K562 (cell line): Measurements from ENCODE around the gene KNDC1. TPM values are rescaled to one million over a fixed set of nuclear protein-coding genes. Genes with fewer than 3 reads are reported as not detected.

Experiments used
- ATAC-seq: fragments of 200-7000 bp; cut with Tn5 transposase; 3 replicates; pipeline ENCODE4 v1.9.1; 2020; ENCODE audit warnings: moderate library complexity
- BruUV-seq: library from RNA; stranded (reverse); fragments of 400-500 nt; replicated peaks from 2 replicates; lab custom pipeline; 2021; lab: Mats Ljungman, UMichigan
- CTCF ChIA-PET: fragments of 300-600 bp; formaldehyde crosslinking; extraction: SDS; loops from one replicate; lab custom pipeline; 2021; ENCODE audit warnings: low intra/inter-chr PET ratio; lab: Yijun Ruan, JAX
- POLR2A ChIA-PET: fragments of 300-600, 350-650 bp; sonication (Branson Sonifier 250); formaldehyde crosslinking; extraction: SDS; loops from one replicate; lab custom pipeline; 2021; ENCODE audit warnings: antibody characterized with exemption, inconsistent platforms; lab: Yijun Ruan, JAX
- DNase-seq, 4 experiments: peaks; one replicate each; pipeline versions ENCODE4 v3.0.0 to v3.0.0-alpha.2; 2011 to 2018; ENCODE audit warnings: low spot score in 3 of 4, mixed read lengths in 3 of 4; ENCODE audit errors: extremely low read depth in 1 of 4
- FAIRE-seq: peaks from 2 replicates; lab custom pipeline; 2011; peaks lifted over from hg19 to GRCh38; lab: Jason Lieb, UNC
- H2AFZ ChIP-seq: 2 replicates; pipeline ENCODE4 v1.6.0; 2011; ENCODE audit warnings: low read depth, low read length, control low read depth, inconsistent platforms
- H3K27ac ChIP-seq: fragments of 200-600 bp; 3 replicates; pipeline ENCODE4 v1.8.0; 2011; ENCODE audit warnings: low read depth, mild to moderate bottlenecking, control low read depth, inconsistent platforms, low read length, moderate library complexity, mixed read lengths; ENCODE audit errors: extremely low read depth
- H3K27me3 ChIP-seq, 2 experiments: fragments of 300-600 bp in 1 of 2; 2 replicates in 1 of 2; 3 replicates in 1 of 2; pipeline versions ENCODE4 v1.6.0 to v1.8.0; 2011; ENCODE audit warnings: inconsistent platforms in 2 of 2, low read length in 2 of 2, mild to moderate bottlenecking in 1 of 2, mixed read lengths in 1 of 2, moderate library complexity in 1 of 2; ENCODE audit not compliant: control insufficient read depth in 2 of 2, insufficient read depth in 2 of 2
- H3K36me3 ChIP-seq: fragments of 300-600 bp; 3 replicates; pipeline ENCODE4 v1.8.0; 2011; ENCODE audit warnings: mild to moderate bottlenecking, low read length, inconsistent platforms; ENCODE audit not compliant: control insufficient read depth, insufficient read depth
- H3K4me1 ChIP-seq, 2 experiments: fragments of 200-600 bp in 1 of 2; replicated peaks in 1 of 2; 2 replicates in 1 of 2; 3 replicates in 1 of 2; pipeline versions ENCODE4 v1.5.1 to v1.8.0; 2011; ENCODE audit warnings: inconsistent platforms in 2 of 2, low read length in 2 of 2, mild to moderate bottlenecking in 1 of 2, mixed read lengths in 1 of 2, moderate library complexity in 1 of 2; ENCODE audit not compliant: control insufficient read depth in 2 of 2, insufficient read depth in 2 of 2
- H3K4me2 ChIP-seq: 2 replicates; pipeline ENCODE4 v1.6.1; 2011; ENCODE audit warnings: low read length, control low read depth, inconsistent platforms, mixed read lengths; ENCODE audit not compliant: insufficient read depth
- H3K4me3 ChIP-seq: fragments of 200-600 bp; sonication (generic), shearing (Covaris generic); 2 replicates; pipeline ENCODE4 v1.5.1; 2016; ENCODE audit warnings: control low read depth, inconsistent platforms
- H3K79me2 ChIP-seq: fragments of 200-600 bp; 3 replicates; pipeline ENCODE4 v1.8.0; 2011; ENCODE audit warnings: low read length, inconsistent platforms; ENCODE audit not compliant: control insufficient read depth, insufficient read depth
- H3K9ac ChIP-seq, 2 experiments: 2 replicates each; pipeline versions ENCODE4 v1.6.0 to v1.6.1; 2011; ENCODE audit warnings: low read depth in 2 of 2, low read length in 2 of 2, control low read depth in 1 of 2, inconsistent platforms in 1 of 2, mild to moderate bottlenecking in 1 of 2, mixed read lengths in 1 of 2; ENCODE audit not compliant: insufficient read depth in 1 of 2
- H3K9me1 ChIP-seq: one replicate; pipeline ENCODE4 v1.6.0; 2011; ENCODE audit warnings: inconsistent platforms, mild to moderate bottlenecking, low read length, moderate library complexity; ENCODE audit not compliant: control insufficient read depth, insufficient read depth
- H3K9me3 ChIP-seq: replicated peaks from 2 replicates; pipeline ENCODE4 v1.5.1; 2011; ENCODE audit warnings: low read depth, low read length, inconsistent platforms; ENCODE audit not compliant: control insufficient read depth, insufficient read depth
- H4K20me1 ChIP-seq: replicated peaks from 2 replicates; pipeline ENCODE4 v1.6.1; 2011; ENCODE audit warnings: low read length, inconsistent platforms, mixed read lengths; ENCODE audit not compliant: control insufficient read depth, insufficient read depth
- DIDO1 ChIP-seq: fragments of 450-650 bp; IDR thresholded peaks from 2 replicates; pipeline ENCODE4 v1.6.1; 2016; ENCODE audit warnings: low read depth, missing biosample characterization, missing genetic modification characterization
- FOXM1 ChIP-seq, 2 experiments: fragments of 450-650 bp in 1 of 2; sonication (generic) in 1 of 2; formaldehyde crosslinking in 1 of 2; IDR thresholded peaks; 2 replicates each; pipeline versions ENCODE4 v1.6.1 to v1.9.0; 2017 to 2022; ENCODE audit warnings: low read depth in 2 of 2, mild to moderate bottlenecking in 2 of 2, missing genetic modification reagents in 1 of 2, moderate library complexity in 1 of 2
- GABPA ChIP-seq: fragments of 200-800 bp; sonication (Bioruptor generic); conservative IDR thresholded peaks from 2 replicates; pipeline ENCODE4 v1.6.1; 2016; ENCODE audit warnings: low read depth, missing genetic modification characterization, missing compliant biosample characterization
- HMGN3 ChIP-seq: IDR thresholded peaks from 2 replicates; pipeline ENCODE4 v1.6.1; 2011; ENCODE audit warnings: borderline replicate concordance, low read depth, mild to moderate bottlenecking, mixed read lengths, low read length; ENCODE audit not compliant: insufficient read length; ENCODE audit errors: extremely low read depth
- MCM2 ChIP-seq: fragments of 450-650 bp; IDR thresholded peaks from 2 replicates; pipeline ENCODE4 v1.6.1; 2017; ENCODE audit warnings: low read depth, mild to moderate bottlenecking
- ZBTB33 ChIP-seq: sonication (generic); formaldehyde crosslinking; IDR thresholded peaks from 2 replicates; pipeline ENCODE4 v1.8.1; 2023; ENCODE audit warnings: mild to moderate bottlenecking, missing genetic modification reagents
- ZNF717 ChIP-seq: fragments of 250-450 bp; sonication (Bioruptor Pico); IDR thresholded peaks from 2 replicates; pipeline ENCODE4 v1.5.0; 2021
- WGBS: fragments of 100-300 bp; shearing (Covaris generic); methylation state at CpG from one replicate; pipeline ENCODE4 v1.1.6; 2016; ENCODE audit warnings: low coverage, mixed read lengths; ENCODE audit not compliant: insufficient coverage; ENCODE audit errors: missing lambda C conversion rate; 5-methylcytosine and 5-hydroxymethylcytosine counted together
- in situ Hi-C: fragments of 300-500 bp; cut with MboI; formaldehyde crosslinking; loops from 4 replicates; pipeline ENCODE4 v1.15.0; 2018; ENCODE audit warnings: inconsistent platforms, mixed read lengths
- intact Hi-C: fragments of 100-400 bp; cut with micrococcal nuclease; formaldehyde crosslinking; loops from 2 replicates; pipeline ENCODE4 v1.14.2; 2022
- polyA plus RNA-seq, 8 experiments: library from polyadenylated mRNA; depleted of rRNA in 4 of 8; stranded (reverse) in 5 of 8; unstranded in 3 of 8; fragments of >200 nt; fragmentation: Nextera tagmentation in 2 of 8; fragmentation: Illumina TruSeq in 1 of 8; extraction: Ambion mirVana in 2 of 8; extraction: Trizol in 1 of 8; gene quantifications; 2 replicates each; pipeline versions ENCODE4 v1.2.1 to v1.2.3, GENCODE V29; 2011 to 2014; ENCODE audit warnings: inconsistent platforms in 1 of 8, missing spikeins in 1 of 8
- total RNA-seq, 7 experiments: library from RNA; depleted of rRNA in 6 of 7; stranded (reverse); fragments of >200 nt in 6 of 7; fragmentation: Illumina TruSeq in 2 of 7; extraction: Trizol in 2 of 7; gene quantifications; 2 replicates each; pipeline versions ENCODE4 v1.2.1 to v1.2.3, GENCODE V29; 2011 to 2021; ENCODE audit warnings: low replicate concordance in 1 of 7

KNDC1 gene
- total and polyA plus RNA-seq, 9 of the 15 experiments (the other 6 are each of a cell fraction or from before 2014, with no cell fraction given) = 0.07 to 0.26 (median 0.11) TPM; not detected in 6

DNA sequence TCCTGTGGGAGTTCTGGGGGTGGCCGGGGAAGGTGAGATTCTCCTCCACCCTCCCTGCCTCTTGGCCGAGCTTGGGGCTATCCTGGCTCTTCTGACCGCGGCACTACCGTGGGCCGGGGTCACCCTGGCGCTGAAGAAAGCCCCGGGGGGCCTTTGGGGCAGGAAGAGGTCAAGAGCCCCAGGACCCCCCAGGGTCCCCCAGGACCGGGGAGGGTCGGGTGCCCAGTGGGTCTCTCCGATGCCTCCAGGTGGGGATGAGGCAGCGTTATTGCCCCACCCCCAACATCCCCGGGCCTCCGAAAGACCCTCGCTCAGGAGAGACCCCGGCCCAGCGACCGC, 439 bp upstream of the KNDC1 start:
- 8% methylated on average over 2 of the region's 18 CpGs for WGBS
- no peaks in the 10 kb centered on the region for H3K36me3 ChIP-seq
- in situ Hi-C loops = no loop called here
- H3K4me2 ChIP-seq = no peak overlapping the region
- H4K20me1 ChIP-seq = no peaks in the 10 kb centered on the region; the same call in 1 of the 2 replicates
- FAIRE-seq = no peak
- CTCF ChIA-PET = no interaction called here
- TF ChIP-seq HMGN3 (peak; percentile 5), MCM2 (no peak), DIDO1 (tag) (no peak), GABPA (tag) (0 out of 2 replicates have a peak, but pooled peaks have one; percentile 8), ZNF717 (CRISPR knock-in tag) (no peak), FOXM1 (IDR thresholded peaks at IDR 0.05; ENCODE audit: low read depth) (no peak), FOXM1 (CRISPR knock-in tag; IDR thresholded peaks at IDR 0.05; ENCODE audit: low read depth) (no peak), ZBTB33 (CRISPR knock-in tag) (no peak)
- TF ChIP-seq, all 486 proteins: peak for 2
- DNase-seq (no peak), ATAC-seq (no peak)
- H3K9me1 ChIP-seq = no peaks in the 10 kb centered on the region
- BruUV-seq = no TSS peak
- H2AFZ ChIP-seq = no peak overlapping the region
- intact Hi-C loops = no loop called here
- H3K4me3 ChIP-seq = no peak overlapping the region
- H3K9ac ChIP-seq = 0 out of 4 replicates have a peak overlapping the region, but pooled peaks of 1 of the 2 experiments have one; percentile 17
- H3K4me1 ChIP-seq = peaks cover 0 to 42% of the 10 kb centered on the region in 2 experiments; a peak in 3 of 5 replicates
- no peaks in the 10 kb centered on the region; the same call in 1 of the 2 replicates for H3K9me3 ChIP-seq
- peaks cover 0 to 38% of the 10 kb centered on the region in 2 experiments; a peak in 2 of 5 replicates for H3K27me3 ChIP-seq
- H3K27ac ChIP-seq = no peak overlapping the region
- no peaks in the 10 kb centered on the region for H3K79me2 ChIP-seq
- POLR2A ChIA-PET = interaction anchor here (1.0 kb wide), 1 partner anchor 16 kb away, joined by 3 read pairs; no protein-coding TSS in a partner anchor
